Measurements from ENCODE around the gene PSME1. TPM values are rescaled to one million over a fixed set of nuclear protein-coding genes. Genes with fewer than 3 reads are reported as not detected.

Gene PSME1
- total and polyA plus RNA-seq, 2 of the 13 experiments (the other 11 are each of a cell fraction or from before 2014, with no cell fraction given) = 159 to 608 TPM

- TF ChIP-seq DDIT3 (CRISPR knock-in tag; IDR thresholded peaks at IDR 0.05) (peak; percentile 33; the same call in 1 of the 2 replicates), ZNF230 (CRISPR knock-in tag; IDR thresholded peaks at IDR 0.05) (0 out of 2 replicates have a peak, but pooled peaks have one; percentile 48), ZNF10 (CRISPR knock-in tag; IDR thresholded peaks at IDR 0.05; ENCODE audit: borderline replicate concordance, low read depth) (no peak), GFI1 (CRISPR knock-in tag; IDR thresholded peaks at IDR 0.05; ENCODE audit: borderline replicate concordance) (no peak), E2F1 (CRISPR knock-in tag; IDR thresholded peaks at IDR 0.05) (no peak), ZBTB38 (CRISPR knock-in tag; IDR thresholded peaks at IDR 0.05) (no peak; the same call in 1 of the 2 replicates), ZNF746 (CRISPR knock-in tag; IDR thresholded peaks at IDR 0.05) (no peak), RERE (CRISPR knock-in tag; IDR thresholded peaks at IDR 0.05; ENCODE audit: low read depth) (no peak), ZNF556 (CRISPR knock-in tag; IDR thresholded peaks at IDR 0.05; ENCODE audit: borderline replicate concordance) (no peak), ARHGAP35 (CRISPR knock-in tag; IDR thresholded peaks at IDR 0.05; ENCODE audit: borderline replicate concordance) (0 out of 2 replicates have a peak, but pooled peaks have one; percentile 51), FOXM1 (CRISPR knock-in tag; IDR thresholded peaks at IDR 0.05) (no peak), ZNF264 (CRISPR knock-in tag; IDR thresholded peaks at IDR 0.05) (0 out of 2 replicates have a peak, but pooled peaks have one; percentile 66), ZNF549 (CRISPR knock-in tag; IDR thresholded peaks at IDR 0.05) (no peak), ZNF326 (CRISPR knock-in tag; IDR thresholded peaks at IDR 0.05; ENCODE audit: borderline replicate concordance) (no peak), DPF2 (CRISPR knock-in tag; IDR thresholded peaks at IDR 0.05; ENCODE audit: borderline replicate concordance, low read depth) (0 out of 2 replicates have a peak, but pooled peaks have one; percentile 41), ZMAT3 (CRISPR knock-in tag; conservative IDR thresholded peaks at IDR 0.05) (no peak), RNF2 (conservative IDR thresholded peaks at IDR 0.05; ENCODE audit: low read depth) (no peak), NCOA2 (CRISPR knock-in tag; IDR thresholded peaks at IDR 0.05) (0 out of 2 replicates have a peak, but pooled peaks have one; percentile 6), EEA1 (CRISPR knock-in tag; IDR thresholded peaks at IDR 0.05; ENCODE audit: borderline replicate concordance) (no peak), ZNF878 (CRISPR knock-in tag; IDR thresholded peaks at IDR 0.05) (no peak), ZNF777 (CRISPR knock-in tag; IDR thresholded peaks at IDR 0.05) (0 out of 2 replicates have a peak, but pooled peaks have one; percentile 34), IKZF1 (IDR thresholded peaks at IDR 0.05) (no peak), ELF3 (CRISPR knock-in tag; IDR thresholded peaks at IDR 0.05) (no peak)
Observed at GRCh38 chr14:24115422-24116127, 20.4 kb upstream of the PSME1 start (continued).

Data from HepG2 (cell line).